NCI-H2227 (cell line): ENCODE measurements around the gene ATAD3A.
"Not testable (repeated sequence)": the region's sequence is repeated elsewhere in the genome, so short reads cannot be mapped to it uniquely, and the experiment has no call there.

Experiments used
- DNase-seq: peaks from one replicate; lab custom pipeline; 2025; ENCODE audit not compliant: unreplicated experiment; lab: John Stamatoyannopoulos, UW

The ATAD3A gene

DNA sequence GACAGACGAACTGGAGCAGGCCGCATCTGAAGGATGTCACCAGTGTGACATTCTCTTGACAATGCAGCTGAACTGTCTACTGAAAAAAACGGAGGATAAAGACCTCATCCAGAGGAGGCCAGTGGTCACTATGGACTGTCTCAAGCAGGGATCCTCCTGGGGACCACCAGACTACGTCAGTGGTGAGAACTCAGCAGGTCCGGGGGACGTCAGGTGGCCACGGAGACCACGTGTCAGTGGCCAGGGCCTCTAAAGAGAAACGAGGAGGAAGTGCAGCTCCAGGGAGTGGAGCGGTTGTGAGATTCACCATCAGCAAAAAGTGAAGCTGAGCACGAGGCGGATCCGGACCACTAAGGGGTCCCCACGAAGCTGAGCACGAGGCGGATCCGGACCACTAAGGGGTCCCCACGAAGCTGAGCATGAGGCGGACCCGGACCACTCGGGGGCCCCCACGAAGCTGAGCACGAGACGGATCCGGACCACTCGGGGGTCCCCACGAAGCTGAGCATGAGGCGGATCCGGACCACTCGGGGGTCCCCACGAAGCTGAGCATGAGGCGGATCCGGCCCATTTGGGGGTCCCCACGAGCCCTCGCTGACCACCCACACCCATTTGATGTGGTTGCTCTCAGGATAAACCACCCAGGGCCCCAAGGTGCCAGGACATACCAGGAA is 42.0 kb downstream of the ATAD3A start:
- DNase-seq: no peak

DNA sequence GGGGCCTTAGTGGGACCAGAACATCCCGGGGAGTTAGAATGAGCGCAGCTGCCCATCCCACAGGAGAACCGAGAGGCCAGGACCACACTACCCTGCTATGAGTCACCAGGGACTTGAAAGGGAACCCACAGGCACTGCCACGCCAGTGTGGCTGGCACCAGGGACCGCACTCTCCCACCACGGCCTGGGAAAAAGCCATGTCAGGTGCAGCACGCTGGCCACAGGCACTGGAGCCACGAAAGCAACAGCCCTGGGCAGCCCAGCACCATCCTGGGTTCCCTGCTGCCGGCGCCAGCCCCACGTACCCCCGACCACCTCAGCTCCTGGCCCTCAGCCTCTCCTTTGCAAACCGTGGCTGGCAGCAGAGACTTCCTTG is 42.6 kb downstream of the ATAD3A start:
- DNase-seq: no peak

DNA sequence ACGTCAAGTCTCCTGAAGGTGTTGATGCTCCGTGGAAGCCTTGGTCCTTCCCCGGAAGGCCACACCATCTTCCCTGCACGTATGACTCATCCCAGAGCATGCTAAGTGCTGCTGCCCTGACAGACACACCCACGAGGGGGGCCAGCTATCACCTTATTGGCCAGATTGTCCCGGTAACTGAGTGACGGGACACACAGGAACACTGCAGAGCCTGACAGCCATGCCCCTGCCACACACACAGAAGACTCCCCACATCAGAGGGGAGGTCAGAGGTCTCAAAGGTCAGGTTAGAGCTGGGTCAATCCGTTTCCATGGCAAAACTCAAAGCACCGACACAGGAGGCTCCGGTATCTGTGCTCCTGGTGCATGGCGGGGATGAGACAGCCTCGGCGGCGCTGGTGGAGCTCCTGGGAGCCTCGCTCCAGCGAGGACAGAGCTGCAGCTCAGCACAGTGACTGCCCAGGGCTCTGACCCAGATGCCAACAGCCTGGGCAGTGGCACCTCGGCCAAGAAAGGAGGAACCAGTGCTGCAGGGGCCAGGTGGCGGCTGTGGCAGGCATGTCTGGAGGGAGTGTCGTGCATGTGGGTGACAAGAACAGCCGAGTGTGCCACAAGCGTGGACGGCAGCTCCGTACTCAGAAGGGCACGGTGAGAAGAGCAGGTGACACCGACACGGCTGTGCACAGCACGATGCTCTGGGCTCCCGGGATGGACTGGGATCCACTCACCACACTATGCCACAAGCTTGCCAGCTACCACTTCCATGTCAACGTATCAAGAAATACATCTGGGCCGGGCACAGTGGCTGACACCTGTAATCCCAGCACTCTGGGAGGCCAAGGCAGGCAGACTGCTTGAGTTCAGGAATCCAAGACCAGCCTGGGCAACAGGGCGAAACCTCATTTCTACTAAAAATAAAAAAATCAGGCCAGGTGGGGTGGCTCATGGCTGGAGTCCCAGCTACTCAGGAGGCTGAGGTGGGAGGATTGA is 43.3 kb downstream of the ATAD3A start:
- DNase-seq: peak; percentile 32

DNA sequence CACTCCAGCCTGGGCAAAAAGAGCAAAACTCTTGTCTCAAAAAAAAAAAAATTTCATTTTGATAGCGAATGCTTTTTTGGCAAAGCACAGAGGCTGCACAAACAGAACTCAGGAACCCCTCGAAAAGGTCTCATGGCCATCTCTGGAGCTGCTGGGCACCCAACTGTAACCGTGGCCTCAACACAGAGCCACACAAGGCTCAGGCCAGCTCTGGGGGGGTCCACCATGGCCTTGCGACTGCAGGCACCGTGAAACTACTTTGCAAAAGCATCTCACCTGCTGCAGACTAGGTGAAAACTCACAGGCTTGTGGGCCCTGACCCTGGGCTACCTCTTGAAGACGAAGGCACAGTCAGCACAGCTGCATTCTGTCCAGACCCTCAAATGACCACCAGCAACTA is 44.5 kb downstream of the ATAD3A start:
- no peak for DNase-seq

DNA sequence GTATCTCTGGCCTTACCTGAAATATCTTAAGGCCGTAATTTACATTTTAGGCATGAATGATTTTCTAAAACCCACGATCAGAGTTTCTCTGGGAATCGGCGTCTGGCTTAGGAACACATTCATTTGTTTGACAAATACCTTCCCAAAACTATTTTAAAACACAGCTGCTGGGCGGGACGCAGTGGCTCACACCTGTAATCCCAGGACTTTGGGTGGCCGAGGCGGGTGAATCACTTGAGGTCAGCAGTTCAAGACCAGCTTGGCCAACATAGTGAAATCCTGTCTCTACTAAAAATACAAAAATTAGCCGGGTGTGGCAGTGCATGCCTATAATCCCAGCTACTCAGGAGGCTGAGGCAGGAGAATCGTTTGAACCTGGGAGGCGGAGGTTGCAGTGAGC is 45.0 kb downstream of the ATAD3A start:
- DNase-seq: not testable (repeated sequence)

DNA sequence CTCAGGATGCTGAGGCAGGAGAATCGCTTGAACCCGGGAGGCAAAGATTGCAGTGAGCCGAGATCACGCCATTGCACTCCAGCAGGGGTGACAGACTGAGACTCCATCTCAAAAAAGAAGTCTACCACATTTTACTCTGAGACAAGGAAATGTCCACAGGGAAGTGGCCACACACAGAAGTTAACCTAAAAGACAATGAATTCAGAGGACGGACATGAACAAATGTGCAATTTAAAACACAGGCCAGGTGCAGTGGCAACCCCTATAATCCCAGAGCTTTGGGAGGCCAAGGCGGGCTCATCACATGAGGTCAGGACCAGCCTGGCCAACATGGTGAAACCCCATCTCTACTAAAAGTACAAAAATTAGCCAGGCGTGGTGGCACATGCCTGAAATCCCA is 45.7 kb downstream of the ATAD3A start:
- DNase-seq: not testable (repeated sequence)

DNA sequence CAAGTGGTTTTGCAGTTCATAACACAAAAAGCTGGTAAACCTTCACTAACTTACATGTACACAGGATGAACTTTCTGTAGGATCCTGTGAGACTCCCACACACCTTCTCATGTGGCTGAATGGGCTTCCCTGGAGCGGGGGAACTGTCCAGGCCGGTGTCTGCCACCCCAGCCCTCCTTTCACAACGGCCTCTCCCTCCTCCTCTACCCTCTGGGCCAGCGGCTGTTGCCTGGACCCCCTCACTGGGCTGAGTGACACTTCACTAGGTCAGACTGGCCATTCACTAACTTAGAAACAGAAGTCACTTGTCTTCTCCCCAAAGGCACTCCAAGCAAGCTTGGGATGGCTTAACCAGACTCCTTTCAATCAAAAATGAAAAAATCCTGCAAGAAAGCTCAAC is 46.6 kb downstream of the ATAD3A start:
- no peak for DNase-seq

DNA sequence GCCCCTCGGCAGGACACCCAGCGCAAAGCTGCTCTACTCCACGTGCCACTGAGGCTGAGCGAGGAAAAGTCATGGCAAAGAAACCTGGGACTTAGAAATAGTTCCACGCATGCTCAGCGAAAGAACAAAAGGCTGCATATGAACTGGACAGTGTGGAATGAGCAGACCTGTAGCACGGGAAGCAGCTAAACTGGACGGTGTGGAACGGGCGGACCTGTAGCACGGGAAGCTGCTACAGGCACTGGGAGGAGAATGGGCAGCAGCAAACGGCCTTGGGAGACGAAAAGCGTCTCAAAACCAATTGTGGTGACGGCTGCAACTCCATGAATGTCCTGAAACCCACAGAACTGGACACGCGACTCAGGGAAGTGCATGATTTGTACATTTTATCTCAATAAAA is 47.1 kb downstream of the ATAD3A start:
- no peak for DNase-seq

DNA sequence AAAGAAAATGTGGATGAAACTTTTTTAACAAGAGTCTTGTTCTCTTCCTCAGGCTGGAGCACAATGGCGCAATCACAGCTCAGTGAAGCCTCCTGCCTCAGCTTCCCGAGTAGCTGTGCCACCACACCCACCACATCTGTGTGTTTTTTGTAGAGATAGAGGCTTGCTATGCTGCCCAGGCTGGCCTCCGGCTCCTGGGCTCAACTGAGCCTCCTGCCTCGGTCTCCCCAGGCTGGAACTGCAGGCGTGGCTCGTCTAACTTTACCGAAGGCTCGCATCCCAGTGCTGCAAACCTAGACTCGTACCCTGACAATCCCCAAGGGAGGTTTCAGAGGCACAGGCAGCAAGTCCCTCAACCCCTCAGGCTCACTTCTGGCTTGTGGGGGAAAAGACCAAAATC is 48.2 kb downstream of the ATAD3A start:
- no peak for DNase-seq

DNA sequence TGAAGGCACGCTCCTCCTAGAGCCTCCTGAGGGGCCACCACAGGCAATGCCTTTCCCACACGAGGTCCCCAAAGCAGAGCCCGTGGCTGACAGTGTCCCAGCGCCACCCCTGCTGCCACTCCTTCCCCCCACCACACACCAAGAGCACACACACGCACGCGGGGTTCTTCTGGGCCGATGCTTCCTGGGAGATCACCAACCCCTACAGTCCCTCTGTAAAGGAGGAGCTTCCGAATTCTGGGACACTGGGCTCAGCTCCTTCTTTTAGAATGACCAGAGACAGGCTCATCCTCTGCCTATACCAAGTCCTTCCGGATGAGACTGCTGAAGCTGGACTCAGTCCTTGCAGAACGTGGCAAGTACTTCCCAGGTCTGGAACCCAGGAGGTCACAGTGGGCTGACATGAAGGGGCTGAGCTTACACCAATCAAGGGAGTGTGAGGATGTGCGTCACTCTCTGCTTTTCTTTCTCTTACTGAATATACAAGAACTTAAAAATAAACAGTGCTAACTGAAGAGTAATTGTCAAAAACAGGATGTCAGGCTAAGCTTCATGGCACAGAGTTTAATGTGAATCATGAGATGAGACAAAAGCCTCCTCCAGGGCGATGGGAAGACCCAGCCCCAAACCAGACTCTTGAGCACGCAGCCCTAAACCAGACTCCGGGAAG is 50.0 kb downstream of the ATAD3A start:
- no peak for DNase-seq

DNA sequence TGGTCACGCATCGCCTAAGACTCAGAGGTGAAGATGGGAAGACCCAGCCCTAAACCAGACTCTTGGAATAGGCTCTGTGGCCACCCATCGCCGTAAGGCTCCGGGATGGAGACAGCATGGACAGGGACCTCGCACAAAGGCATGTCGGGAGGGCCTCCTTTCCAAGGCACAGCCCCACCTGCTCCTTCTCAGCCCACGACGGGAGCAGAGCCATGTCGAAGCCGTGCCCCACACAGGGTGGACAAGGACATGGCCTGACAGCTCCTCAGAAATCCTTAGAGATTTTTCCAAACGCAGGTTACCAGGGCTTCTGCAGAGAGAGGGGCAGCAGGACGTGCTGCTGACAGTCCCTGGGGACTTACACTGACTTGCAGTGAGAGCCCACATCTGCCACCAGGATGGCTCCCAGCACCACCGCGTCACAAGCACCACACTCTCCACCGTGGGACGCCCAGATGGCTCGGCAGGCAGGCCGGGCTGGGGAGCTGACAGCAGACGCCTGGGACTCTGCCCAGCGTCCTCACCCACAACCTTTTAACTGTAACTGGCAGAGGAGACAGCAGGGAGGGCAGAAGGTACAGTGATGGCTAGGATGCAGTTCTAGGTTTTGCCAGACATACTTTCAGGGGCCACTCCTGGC is 50.7 kb downstream of the ATAD3A start:
- no peak for DNase-seq

DNA sequence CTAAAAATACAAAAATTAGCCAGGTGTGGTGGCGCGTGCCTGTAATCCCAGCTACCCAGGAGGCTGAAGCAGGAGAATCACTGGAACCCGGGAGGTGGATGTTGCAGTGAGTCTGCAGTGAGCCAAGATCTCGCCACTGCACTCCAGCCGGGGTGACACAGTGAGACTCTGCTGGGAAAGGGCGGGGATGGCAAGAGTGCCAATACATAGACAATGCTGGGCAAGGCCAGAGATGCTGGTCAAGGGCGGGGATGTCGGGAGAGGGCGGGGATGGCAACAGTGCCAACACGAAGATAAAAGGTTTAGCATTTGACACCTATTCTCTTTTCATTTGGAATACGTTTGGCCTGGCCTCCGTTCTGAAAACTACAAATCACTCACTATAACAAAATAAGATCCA is 51.7 kb downstream of the ATAD3A start:
- no peak for DNase-seq

DNA sequence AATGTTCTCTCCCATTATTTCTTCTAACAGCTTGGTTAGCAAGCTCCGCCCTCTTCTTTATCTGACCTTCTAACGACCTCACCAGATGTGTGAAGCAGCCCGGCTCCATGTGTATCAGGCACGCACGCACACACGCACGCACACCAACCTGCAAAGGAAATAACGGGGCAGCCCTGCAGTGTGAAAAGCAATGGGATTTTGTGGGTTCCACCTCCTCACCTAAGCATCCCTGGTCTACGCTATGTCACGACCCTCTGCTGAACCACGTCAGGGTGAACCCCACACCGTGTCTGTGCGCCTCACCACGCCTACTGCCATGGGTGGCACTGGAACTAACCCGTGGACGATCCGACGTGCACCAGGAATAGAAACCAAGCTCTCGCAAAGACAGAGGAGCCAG is 52.3 kb downstream of the ATAD3A start:
- no peak for DNase-seq

DNA sequence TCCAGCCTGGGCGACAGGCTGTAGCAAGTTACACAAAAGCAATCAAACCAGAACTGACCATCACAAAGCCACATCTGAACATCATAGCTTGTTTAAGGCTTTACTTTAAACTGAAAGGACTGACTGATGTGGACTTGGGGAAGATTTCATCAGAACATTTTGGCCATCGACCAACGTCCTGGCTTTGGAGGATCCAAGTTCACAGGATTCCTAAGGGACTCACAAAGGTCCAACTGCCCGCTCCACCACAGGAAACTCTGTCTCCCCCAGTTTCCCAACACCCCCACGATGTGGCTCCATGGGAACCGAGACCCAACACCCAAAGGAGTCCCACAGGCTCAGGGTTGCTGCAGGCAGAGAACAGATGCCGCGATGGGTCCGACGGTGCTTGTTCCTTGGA is 53.4 kb downstream of the ATAD3A start:
- no peak for DNase-seq

DNA sequence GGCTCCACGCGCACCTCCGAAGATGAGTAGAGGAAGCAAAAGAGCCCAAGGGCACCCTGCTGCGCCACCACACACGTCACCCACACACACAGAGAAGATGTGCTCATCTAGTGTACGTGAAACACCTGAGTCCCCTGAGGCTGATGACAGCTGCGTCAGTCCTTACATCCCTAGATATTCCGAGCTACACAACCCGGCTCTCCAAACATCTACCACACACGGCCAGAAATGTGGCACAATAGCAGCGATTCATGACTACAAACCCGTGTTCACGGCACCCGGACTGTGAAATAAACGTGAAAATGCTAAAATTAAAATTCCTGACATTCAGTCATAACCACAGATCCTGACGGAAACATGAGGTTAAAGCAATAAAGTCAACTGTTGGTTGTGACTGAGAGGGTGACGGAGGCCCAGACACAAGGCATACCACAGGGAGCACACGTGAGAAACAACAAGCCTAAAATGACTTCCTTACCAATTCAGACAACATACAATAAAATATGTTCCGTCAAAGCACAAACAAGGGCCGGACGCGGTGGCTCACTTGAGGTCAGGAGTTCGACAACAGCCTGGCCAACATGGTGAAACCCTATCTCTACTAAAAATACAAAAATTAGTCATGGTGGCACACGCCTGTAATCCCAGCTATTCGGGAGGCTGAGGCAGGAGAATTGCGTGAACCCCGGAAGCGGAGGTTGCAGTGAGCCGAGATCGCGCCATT is 55.4 kb downstream of the ATAD3A start:
- no peak for DNase-seq

DNA sequence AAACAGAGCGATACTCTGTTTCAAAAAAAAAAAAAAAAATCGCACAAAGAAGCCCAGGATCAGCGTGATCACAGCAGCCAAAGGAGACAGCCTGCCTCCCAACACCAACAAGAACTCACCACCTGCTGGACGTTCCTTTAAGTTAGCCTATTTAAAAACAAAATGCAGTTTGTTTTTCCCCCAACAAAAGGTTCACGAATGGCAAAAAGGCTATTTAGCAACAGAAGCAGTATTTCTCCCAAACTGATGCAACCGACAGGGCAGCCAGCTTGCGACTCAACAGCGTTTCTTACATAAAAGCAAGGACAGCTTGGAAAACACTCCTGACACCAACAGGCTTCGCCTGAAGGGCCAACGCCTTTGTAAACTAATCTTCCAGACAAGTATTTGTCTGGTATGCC is 55.9 kb downstream of the ATAD3A start:
- DNase-seq: no peak

DNA sequence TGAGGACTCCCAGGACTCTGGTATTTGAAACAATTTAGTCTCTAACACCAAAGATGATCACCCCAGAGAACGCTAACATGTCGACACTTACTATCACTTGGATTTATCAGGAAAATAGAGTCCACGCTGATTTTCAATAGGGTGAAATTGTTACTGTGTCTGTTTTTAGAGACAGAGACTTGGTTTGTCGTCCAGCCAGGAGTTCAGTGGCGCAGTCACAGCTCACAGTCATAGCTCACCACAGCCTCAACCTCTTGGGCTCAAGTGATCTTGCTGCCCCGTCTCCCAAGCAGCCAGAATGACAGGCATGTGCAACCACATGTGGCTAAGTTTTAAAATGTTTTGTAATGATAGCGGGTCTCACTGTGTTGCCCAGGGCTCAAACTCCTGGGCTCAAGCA is 57.4 kb downstream of the ATAD3A start:
- no peak for DNase-seq

DNA sequence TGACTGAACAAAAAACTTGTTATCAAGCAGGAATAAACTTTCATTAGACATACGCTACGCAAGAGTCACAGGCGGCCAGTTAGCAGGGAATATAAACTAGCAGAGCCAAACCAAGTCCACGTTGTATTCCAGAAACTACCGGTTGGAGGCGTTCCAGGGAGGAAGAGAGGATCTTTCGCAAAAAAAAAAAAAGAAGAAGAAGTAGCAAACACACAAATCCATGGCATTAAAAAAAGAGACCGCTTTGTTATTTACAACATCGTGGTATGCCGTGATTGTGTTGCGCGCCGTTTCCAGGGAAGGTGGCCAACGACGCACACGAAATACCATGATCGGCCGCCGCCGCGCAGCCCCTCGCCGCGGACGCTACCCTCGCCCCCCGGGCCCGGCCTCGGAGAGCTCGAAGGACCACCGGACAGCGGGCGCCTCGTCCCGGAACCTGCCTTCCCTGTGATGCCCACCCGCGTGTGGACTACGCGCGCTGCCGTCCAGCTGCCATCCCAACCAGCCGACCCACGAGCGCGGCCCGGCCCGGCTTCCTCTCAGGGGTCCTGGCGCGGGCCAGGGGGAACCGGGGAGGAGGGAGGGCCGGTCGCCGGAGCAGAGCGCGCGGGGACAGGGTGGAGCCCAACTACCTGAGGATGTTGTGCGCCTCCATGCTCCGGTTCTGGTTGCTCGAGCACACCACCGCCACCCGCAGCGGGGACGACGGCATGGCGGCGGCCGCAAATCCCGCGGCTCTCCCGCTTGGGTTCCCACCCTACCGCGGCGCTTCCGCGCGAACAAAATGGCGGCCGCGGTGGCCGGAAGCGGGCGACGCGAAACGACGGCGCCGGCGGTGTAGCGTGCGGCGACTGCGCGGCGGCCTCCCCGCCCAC is 62.1 kb downstream of the ATAD3A start:
- DNase-seq: peak; percentile 91

DNA sequence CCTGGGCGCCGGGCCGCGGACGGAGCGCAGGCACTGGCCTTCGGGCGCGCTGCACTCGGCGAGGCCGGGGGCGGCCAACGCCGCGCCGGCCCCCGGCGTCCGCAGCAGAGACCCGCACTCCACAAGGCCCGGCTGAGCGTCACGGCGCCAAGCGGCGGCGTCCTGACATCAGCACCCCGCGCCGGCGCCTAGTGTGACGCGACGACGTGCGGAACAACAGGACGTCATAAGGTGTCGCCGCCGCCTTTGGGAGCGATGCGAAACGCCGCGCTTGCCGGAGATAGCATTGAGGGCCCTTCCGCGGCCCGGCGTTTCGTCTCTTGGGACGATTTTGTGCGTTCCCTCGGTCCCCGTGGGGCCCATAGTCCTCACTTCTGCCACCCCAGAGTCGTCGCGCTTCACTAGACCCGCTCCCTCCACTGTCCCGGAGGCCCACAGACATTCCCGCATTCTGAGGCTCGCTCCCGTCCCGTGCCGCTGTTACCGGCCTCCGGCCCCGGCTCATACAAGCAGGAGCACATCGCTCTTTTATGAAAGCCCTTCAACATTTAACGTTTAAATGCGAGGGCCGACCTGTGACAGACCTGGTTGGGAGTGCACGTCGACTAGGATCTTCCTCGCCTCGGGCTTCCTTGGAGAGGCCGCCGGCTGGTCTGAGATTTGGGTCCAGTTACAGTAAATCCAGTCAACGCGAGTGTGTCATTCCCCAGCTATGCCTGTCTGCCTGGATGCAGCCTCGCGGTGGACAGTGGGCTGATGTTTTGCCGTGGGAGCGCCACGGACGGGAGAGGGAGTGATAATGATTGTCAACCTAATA is 63.0 kb downstream of the ATAD3A start, which contains the start of gene SSU72:
Gene SSU72, minus strand, starts transcription at position 143 of the 817 bp plus-strand sequence. CDS start 306 bp downstream, outside the sequence.
- peak; percentile 97 for DNase-seq
